HL-60 (cell line): ENCODE results near the gene CFAP20DC.

Source experiments
- DNase-seq, 2 experiments: peaks; one replicate each; pipeline ENCODE4 v3.0.0-alpha.2; 2010 to 2020; ENCODE audit warnings: low read depth in 1 of 2, low spot score in 1 of 2
- H3K27ac ChIP-seq: fragments of 250-450 bp; sonication (Bioruptor Pico); replicated peaks from 2 replicates; pipeline ENCODE4 v1.5.1; 2020; ENCODE audit warnings: mild to moderate bottlenecking, moderate library complexity
- H3K27me3 ChIP-seq: fragments of 250-450 bp; sonication (Bioruptor Pico); 2 replicates; pipeline ENCODE4 v1.5.1; 2021; ENCODE audit warnings: mild to moderate bottlenecking, moderate library complexity; ENCODE audit not compliant: insufficient read depth, poor library complexity, severe bottlenecking
- H3K4me3 ChIP-seq: replicated peaks from 2 replicates; pipeline ENCODE4 v1.5.1; 2011; ENCODE audit warnings: mild to moderate bottlenecking, control low read depth, low read length; ENCODE audit not compliant: insufficient read depth
- GABPA ChIP-seq: IDR thresholded peaks from 2 replicates; pipeline ENCODE4 v1.6.1; 2012; ENCODE audit warnings: low read depth
- POLR2AphosphoS5 ChIP-seq: IDR thresholded peaks from 2 replicates; pipeline ENCODE4 v1.6.1; 2012; ENCODE audit warnings: low read depth
- SPI1 ChIP-seq: IDR thresholded peaks from 2 replicates; pipeline ENCODE4 v1.6.1; 2012; ENCODE audit warnings: low read depth, mild to moderate bottlenecking, borderline replicate concordance
- TF ChIP-seq, protein P1 (sequence below): IDR thresholded peaks from one replicate; pipeline ENCODE4 v1.5.1; 2011; ENCODE audit warnings: low read length, control low read depth, inconsistent platforms; ENCODE audit not compliant: insufficient read depth
- TF ChIP-seq, protein P2 (sequence below): IDR thresholded peaks from 2 replicates; pipeline ENCODE4 v1.6.1; 2012; ENCODE audit warnings: low read depth; ENCODE audit not compliant: insufficient replicate concordance

CFAP20DC gene

DNA sequence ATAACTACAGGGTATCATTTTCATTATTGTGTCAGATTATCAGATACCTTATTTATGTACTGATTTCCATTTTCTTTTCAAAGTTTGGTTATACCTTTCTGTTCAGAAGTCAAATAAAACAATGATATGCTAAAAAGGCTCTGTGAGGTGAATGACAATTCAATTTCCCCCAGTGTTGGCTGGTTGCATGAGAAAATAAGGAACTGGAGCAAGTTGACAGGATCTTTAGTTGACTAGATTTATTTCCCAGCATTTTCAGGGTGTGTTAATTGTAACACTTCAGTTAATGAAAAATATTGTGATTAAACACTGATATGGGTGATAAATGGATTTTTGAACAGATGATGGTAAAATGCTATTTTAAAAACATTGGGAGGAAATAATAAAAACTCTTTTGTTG, 260.4 kb downstream of the CFAP20DC start:
- Histone ChIP-seq H3K4me3 (no peak overlapping the region), H3K27ac (no peak overlapping the region), H3K27me3 (no peaks in the 10 kb centered on the region)
- no peak for DNase-seq
- TF ChIP-seq GABPA (no peak), SPI1 (0 out of 2 replicates have a peak, but pooled peaks have one; percentile 17)

DNA sequence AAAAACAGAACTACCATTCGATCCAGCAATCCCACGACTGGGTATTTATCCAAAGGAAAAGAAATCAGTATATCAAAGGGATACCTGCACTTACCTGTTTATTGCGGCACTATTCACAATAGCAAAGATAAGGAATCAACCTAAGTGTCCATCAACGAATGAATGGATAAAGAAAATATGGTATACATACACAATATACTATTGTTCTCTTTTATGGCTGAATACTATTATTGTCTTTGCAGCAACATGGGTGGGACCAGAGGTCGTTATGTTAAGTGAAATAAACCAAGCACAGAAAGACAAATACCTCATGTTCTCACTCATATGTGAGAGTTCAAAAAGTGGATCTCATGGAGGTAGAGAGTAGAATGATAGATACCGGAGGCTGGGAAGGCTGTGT, 264.9 kb downstream of the CFAP20DC start:
- H3K4me3 ChIP-seq: no peak overlapping the region
- no peak for TF ChIP-seq GABPA
- TF ChIP-seq, protein P1, sequence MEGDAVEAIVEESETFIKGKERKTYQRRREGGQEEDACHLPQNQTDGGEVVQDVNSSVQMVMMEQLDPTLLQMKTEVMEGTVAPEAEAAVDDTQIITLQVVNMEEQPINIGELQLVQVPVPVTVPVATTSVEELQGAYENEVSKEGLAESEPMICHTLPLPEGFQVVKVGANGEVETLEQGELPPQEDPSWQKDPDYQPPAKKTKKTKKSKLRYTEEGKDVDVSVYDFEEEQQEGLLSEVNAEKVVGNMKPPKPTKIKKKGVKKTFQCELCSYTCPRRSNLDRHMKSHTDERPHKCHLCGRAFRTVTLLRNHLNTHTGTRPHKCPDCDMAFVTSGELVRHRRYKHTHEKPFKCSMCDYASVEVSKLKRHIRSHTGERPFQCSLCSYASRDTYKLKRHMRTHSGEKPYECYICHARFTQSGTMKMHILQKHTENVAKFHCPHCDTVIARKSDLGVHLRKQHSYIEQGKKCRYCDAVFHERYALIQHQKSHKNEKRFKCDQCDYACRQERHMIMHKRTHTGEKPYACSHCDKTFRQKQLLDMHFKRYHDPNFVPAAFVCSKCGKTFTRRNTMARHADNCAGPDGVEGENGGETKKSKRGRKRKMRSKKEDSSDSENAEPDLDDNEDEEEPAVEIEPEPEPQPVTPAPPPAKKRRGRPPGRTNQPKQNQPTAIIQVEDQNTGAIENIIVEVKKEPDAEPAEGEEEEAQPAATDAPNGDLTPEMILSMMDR: no peak
- no peak for TF ChIP-seq POLR2AphosphoS5
- no peak for TF ChIP-seq SPI1
- TF ChIP-seq, protein P2, sequence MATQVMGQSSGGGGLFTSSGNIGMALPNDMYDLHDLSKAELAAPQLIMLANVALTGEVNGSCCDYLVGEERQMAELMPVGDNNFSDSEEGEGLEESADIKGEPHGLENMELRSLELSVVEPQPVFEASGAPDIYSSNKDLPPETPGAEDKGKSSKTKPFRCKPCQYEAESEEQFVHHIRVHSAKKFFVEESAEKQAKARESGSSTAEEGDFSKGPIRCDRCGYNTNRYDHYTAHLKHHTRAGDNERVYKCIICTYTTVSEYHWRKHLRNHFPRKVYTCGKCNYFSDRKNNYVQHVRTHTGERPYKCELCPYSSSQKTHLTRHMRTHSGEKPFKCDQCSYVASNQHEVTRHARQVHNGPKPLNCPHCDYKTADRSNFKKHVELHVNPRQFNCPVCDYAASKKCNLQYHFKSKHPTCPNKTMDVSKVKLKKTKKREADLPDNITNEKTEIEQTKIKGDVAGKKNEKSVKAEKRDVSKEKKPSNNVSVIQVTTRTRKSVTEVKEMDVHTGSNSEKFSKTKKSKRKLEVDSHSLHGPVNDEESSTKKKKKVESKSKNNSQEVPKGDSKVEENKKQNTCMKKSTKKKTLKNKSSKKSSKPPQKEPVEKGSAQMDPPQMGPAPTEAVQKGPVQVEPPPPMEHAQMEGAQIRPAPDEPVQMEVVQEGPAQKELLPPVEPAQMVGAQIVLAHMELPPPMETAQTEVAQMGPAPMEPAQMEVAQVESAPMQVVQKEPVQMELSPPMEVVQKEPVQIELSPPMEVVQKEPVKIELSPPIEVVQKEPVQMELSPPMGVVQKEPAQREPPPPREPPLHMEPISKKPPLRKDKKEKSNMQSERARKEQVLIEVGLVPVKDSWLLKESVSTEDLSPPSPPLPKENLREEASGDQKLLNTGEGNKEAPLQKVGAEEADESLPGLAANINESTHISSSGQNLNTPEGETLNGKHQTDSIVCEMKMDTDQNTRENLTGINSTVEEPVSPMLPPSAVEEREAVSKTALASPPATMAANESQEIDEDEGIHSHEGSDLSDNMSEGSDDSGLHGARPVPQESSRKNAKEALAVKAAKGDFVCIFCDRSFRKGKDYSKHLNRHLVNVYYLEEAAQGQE: no peak
- no peak overlapping the region for H3K27ac ChIP-seq
- DNase-seq: no peak
- peaks cover 2% of the 10 kb centered on the region for H3K27me3 ChIP-seq

DNA sequence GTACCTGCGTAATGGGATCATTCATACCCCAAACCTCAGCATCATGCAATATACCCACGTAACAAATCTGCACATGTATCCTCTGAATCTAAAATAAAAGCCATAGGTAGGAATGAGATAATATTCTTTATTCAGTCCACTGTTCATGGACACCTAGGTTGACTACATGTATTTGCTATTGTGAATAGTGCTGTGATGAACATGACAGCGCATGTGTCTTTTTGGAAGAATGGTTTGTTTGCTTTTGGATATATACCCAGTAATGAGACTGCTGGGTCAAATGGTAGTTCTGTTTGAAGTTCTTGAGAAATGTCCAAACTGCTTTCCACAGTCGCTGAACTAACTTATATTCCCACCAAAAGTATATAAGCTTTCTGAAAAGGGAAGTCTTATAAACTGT, 265.4 kb downstream of the CFAP20DC start:
- Histone ChIP-seq H3K27me3 (peaks cover 2% of the 10 kb centered on the region), H3K4me3 (no peak overlapping the region), H3K27ac (no peak overlapping the region)
- TF ChIP-seq GABPA: no peak
- no peak for TF ChIP-seq POLR2AphosphoS5
- no peak for TF ChIP-seq SPI1
- DNase-seq: no peak

DNA sequence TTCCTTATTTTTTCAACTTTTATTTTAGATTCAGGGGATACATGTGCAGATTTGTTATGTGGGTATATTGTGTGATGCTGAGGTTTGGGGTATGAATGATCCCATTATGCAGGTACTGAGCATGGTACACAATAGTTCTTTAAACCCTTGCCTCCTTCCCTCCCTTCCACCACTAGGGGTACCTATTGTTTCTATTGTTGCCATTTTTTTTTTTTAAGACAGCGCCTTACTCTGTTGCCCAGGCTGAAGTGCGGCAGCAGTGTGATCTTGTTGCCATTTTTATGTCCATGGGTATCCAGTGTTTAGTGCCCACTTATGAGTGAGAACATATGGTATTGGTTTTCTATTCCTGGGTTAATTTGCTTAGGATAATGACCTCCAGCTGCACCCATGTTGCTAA, 266.0 kb downstream of the CFAP20DC start:
- TF ChIP-seq, protein P1: no peak
- no peak for TF ChIP-seq GABPA
- no peak for TF ChIP-seq SPI1
- TF ChIP-seq POLR2AphosphoS5: no peak
- TF ChIP-seq, protein P2: no peak
- DNase-seq: no peak
- Histone ChIP-seq H3K4me3 (no peak overlapping the region), H3K27ac (no peak overlapping the region), H3K27me3 (peaks cover 2% of the 10 kb centered on the region)

DNA sequence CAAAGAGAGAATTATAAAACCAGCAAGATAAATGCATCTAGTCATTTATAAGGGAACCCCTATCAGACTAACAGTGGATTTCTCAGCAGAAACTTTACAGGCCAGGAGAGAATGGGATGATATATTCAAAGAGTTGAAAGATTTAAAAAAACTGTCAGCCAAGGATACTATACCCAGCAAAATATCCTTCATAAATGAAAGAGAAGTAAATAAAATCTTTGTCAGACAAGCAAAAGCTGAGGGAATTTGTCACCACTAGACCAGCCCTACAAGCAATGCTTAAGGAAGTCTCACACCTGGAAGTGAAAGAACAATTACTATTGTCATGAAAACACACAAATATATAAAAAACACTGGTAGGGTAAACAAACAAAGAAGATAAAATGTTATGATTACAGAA, 269.9 kb downstream of the CFAP20DC start:
- no peak overlapping the region for H3K4me3 ChIP-seq
- H3K27me3 ChIP-seq: peaks cover 2% of the 10 kb centered on the region
- TF ChIP-seq, protein P2: no peak
- TF ChIP-seq POLR2AphosphoS5 (no peak), GABPA (no peak), SPI1 (no peak)
- TF ChIP-seq, protein P1: no peak
- H3K27ac ChIP-seq: no peak overlapping the region
- DNase-seq: no peak
